HG03039 (cell line): Measurements from ENCODE around the gene GRAPL.
A peak's percentile ranks its signal among the peaks of the same experiment; 100 is the strongest.
"Not testable (repeated sequence)": the region's sequence is repeated elsewhere in the genome, so short reads cannot be mapped to it uniquely, and the experiment has no call there.

Experiments
- ATAC-seq: cut with Tn5 transposase; IDR thresholded peaks from one replicate; pipeline ENCODE4 v1.9.1; 2021; ENCODE audit warnings: mild to moderate bottlenecking, moderate library complexity; ENCODE audit not compliant: unreplicated experiment

GRAPL gene

GRCh38 chr17:19127148-19127980 lies at the start of gene GRAPL:
Gene GRAPL, plus strand, starts transcription at chr17:19127589. Its CDS starts 31 bp downstream, at chr17:19127620.
- not testable (repeated sequence) for ATAC-seq

- ATAC-seq, result not testable (repeated sequence)
These were observed 38.3 kb upstream of the GRAPL start for GRCh38 chr17:19088804-19089685.

GRCh38 chr17:19090058-19090772 lies 37.2 kb upstream of the GRAPL start:
- not testable (repeated sequence) for ATAC-seq

GRCh38 chr17:19092737-19093683 lies 34.4 kb upstream of the GRAPL start:
- not testable (repeated sequence) for ATAC-seq

GRCh38 chr17:19093684-19094438 lies 33.5 kb upstream of the GRAPL start:
- not testable (repeated sequence) for ATAC-seq

- not testable (repeated sequence) for ATAC-seq
These were observed 18.9 kb upstream of the GRAPL start for GRCh38 chr17:19108517-19108916.

- not testable (repeated sequence) for ATAC-seq
These were observed 16.9 kb upstream of the GRAPL start for GRCh38 chr17:19110189-19111097.

GRCh38 chr17:19111111-19111711 lies 16.2 kb upstream of the GRAPL start:
- peak; percentile 67 for ATAC-seq

GRCh38 chr17:19111801-19112458 lies 15.5 kb upstream of the GRAPL start:
- ATAC-seq, result peak; percentile 15

GRCh38 chr17:19112459-19112826 lies 14.9 kb upstream of the GRAPL start:
- not testable (repeated sequence) for ATAC-seq

- not testable (repeated sequence) for ATAC-seq
These were observed 8.7 kb upstream of the GRAPL start for GRCh38 chr17:19118695-19119094.

GRCh38 chr17:19125289-19125688 lies 2.1 kb upstream of the GRAPL start:
- ATAC-seq, result not testable (repeated sequence)

- ATAC-seq, result not testable (repeated sequence)
These were observed 2.1 kb downstream of the GRAPL start for GRCh38 chr17:19129500-19129899.

GRCh38 chr17:19131108-19131507 lies 3.7 kb downstream of the GRAPL start:
- ATAC-seq, result not testable (repeated sequence)

- not testable (repeated sequence) for ATAC-seq
These were observed 4.4 kb downstream of the GRAPL start for GRCh38 chr17:19131772-19132171.

GRCh38 chr17:19133793-19134192 lies 6.4 kb downstream of the GRAPL start:
- ATAC-seq, result not testable (repeated sequence)

- not testable (repeated sequence) for ATAC-seq
These were observed 8.0 kb downstream of the GRAPL start for GRCh38 chr17:19135391-19135790.
